GM12874 (cell line): ENCODE results near the gene DDRGK1.

Source experiments
- TF ChIP-seq, protein P1 (sequence below): IDR thresholded peaks from 2 replicates; pipeline ENCODE4 v1.5.1; 2011; ENCODE audit warnings: low read depth, mild to moderate bottlenecking, control low read depth, low read length, moderate library complexity; ENCODE audit not compliant: insufficient read depth

Gene DDRGK1

DNA sequence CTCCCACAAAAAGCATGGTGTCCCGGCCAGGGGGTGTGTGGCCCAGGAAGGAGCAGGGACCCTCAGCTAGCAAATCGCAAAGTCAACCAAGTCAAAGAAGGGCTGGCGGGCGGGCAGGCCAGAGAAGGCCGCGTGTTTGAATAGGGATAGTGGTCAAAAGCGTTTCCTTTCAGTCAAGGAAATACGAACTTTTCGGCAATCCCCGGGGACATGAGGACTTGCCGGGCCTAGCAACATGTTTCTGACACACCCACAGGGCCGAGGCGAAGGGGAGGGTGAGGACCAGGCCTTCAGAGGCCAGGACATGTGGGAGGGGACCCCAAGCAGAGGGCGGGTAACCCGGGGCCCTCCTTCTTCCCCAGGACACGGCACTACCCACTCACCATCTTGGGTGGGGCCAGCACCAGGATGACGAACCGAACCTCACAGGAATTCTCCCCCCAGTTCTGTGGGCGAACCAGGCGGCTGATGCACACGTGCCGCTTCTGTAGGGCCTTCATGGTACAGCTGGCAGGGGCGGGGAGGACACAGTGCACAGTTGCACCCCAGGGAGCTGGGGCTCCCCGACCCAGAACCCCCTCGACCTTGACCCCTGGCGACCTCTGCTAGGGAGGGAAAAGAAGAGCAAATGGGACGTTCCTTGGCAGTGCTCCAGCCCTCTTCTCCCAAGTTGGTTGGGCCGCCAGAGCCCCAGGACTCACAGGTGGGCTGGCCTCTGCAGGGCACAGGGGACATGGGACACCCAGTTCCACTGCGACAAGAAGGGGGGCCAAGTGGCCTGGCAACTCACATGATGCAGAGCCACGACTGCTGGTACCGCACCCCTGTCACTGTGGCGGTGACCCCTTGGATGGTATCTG lies 28.9 kb upstream of the DDRGK1 start:
- TF ChIP-seq, protein P1, sequence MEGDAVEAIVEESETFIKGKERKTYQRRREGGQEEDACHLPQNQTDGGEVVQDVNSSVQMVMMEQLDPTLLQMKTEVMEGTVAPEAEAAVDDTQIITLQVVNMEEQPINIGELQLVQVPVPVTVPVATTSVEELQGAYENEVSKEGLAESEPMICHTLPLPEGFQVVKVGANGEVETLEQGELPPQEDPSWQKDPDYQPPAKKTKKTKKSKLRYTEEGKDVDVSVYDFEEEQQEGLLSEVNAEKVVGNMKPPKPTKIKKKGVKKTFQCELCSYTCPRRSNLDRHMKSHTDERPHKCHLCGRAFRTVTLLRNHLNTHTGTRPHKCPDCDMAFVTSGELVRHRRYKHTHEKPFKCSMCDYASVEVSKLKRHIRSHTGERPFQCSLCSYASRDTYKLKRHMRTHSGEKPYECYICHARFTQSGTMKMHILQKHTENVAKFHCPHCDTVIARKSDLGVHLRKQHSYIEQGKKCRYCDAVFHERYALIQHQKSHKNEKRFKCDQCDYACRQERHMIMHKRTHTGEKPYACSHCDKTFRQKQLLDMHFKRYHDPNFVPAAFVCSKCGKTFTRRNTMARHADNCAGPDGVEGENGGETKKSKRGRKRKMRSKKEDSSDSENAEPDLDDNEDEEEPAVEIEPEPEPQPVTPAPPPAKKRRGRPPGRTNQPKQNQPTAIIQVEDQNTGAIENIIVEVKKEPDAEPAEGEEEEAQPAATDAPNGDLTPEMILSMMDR, result no peak

DNA sequence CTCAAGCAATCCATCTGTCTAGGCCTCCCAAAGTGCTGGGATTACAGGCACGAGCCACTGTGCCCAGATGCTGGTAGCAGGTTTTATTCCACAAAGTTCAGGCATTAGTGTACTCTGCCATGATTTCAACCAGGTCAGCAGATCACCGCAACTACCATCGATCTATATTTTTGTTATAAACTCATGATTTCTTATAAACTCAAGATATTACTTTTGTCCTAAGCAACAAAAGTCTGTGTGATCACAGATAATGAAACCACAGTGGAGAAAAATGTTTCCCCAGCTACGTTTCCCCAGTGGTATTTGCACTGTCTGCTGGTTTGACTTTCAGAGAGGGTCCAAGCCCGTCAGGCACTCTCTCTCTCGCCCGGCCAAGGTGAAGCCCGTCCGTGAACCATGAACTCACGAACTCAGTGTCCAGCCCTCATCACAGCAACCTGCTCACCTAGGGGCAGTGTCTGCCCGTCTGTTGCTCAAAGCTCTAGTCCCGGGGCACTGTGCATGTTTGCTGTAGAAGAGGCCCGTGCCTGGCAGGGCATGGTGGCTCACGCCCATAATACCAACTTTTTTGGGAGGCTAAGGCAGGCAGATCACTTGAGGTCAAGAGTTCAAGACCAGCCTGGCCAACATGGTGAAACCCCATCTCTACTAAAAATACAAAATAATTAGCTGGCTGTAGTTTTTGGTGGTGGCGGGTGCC lies 27.6 kb upstream of the DDRGK1 start:
- TF ChIP-seq, protein P1, result no peak

DNA sequence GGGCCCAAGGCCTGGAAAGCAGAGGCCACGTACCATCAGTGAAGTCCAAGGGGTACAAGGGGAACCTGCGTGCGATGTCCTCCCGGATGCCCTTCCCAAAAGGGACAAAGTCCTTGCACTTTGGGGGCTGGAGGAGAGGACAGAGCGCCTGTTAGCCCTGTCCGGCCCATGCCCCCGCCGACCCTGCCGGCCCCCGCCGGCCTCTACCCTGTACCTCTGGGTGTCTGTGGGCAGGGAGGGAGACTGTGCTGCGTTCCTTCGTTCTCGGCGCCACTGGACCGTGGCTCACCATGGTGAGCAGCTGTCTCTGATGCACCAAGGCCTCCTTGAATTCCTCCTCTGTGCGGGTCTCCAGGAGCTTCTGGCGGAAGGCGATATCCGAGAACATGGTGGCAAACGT lies 26.6 kb upstream of the DDRGK1 start:
- TF ChIP-seq, protein P1, result no peak

DNA sequence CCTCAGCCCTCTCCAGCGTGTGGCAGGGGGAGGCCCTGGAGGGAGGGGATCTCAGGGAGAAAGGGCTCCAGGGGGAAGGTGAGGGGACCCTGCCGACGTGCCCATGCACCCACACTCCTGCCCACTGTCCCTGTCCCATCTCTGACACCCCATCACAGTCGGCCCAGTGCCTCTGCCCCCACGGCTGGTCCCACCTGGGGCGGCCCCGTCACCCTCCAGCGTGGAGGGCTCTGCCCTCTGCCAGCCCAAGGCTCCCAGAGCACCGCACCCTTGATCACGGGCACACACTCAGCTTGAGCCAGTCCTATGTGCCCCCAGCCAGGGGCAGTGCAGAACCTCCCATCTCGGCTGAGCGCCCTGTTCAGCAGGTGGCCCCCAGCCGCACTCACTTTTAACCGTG lies 25.3 kb upstream of the DDRGK1 start:
- TF ChIP-seq, protein P1, result no peak

DNA sequence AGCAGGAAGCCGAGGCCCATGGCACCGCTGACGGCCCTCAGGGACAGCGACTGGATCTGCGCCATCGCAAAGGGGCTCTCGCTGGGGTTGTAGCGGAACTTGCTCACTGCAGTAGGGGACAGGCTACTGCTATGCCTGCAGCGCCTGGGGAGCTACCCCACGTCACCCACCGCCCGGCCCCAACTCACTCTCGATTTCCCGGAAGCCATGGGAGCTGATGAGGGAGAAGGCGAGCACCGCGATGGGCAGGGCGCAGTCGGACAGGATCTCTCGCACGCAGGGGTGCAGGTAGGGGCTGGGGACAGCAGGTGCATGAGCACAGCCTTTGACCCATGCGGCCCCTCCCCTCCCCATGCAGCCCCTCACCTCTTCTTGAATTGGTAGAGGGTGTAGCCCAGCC lies 24.7 kb upstream of the DDRGK1 start:
- TF ChIP-seq, protein P1, result no peak

DNA sequence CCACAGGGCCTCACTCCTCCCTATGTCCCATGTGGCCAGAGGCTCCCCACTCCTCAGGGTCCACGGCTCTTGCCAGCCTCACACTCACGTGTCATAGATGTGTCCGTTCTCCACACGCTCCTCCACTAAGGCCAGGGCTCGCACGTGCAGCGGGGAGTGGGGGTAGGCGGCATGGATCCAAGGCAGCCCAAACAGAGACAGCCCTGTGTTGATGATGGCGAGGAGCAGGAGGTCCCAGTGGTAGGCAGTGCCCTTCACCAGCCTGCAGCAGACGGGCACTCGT lies 24.2 kb upstream of the DDRGK1 start:
- TF ChIP-seq, protein P1, result no peak

DNA sequence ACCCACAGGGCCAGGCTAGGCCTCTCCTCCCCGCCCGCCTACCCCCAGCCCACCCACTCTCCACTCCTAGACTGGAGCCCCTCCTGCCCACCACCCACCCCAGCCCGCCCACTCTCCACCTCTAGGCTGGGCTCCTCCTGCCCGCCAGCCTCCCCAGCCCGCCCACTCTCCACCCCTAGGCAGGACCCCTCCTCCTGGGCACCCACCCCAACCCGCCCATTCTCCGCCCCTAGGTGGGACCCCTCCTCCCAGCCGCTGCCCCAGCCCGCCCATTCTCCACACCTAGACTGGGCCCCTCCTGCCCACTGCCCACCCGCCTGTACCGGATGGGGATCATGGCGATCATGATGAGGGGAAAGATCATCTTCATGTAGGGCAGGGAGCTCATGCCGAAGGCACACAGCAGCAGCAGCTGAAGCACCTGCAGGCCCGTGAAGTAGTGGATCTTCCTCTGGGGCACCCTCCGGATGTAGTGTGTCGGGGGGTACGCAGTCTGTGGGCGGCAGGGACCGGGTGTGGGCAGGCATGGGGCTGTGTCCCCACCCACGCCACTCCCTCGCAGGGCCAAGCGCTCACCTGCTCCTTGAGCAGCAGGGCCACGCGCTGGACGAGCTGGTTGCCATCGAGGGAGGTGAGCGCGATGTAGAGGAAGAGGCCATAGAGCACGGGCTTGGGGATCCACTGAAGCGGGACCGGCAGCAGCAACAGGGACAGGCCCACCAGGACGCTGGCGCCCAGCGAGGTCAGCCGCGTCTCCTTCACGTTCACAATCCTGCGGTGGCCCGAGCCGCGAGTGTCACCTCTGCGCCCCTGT lies 23.7 kb upstream of the DDRGK1 start:
- TF ChIP-seq, protein P1, result no peak
